Activated CD8-positive, alpha-beta memory T cell treated with anti-CD3 and anti-CD28 coated beads for 48 hours (primary cell): ENCODE data around the gene CYP27C1.
"Not testable (repeated sequence)": the region's sequence is repeated elsewhere in the genome, so short reads cannot be mapped to it uniquely, and the experiment has no call there.

Experiments
- DNase-seq, 3 experiments: peaks; one replicate each; pipeline ENCODE4 v3.0.0-alpha.2; 2020; ENCODE audit warnings: low read depth in 2 of 3, low spot score in 2 of 3

CYP27C1 gene

GRCh38 chr2:127220102-127220767 lies at the start of gene CYP27C1:
Gene CYP27C1 (minus strand): TSS chr2:127220299. CDS start chr2:127220270, 29 bp downstream.
- no peak for DNase-seq

GRCh38 chr2:127261804-127262406 lies 41.8 kb upstream of the CYP27C1 start:
- DNase-seq, result no peak

- DNase-seq, result no peak
These were observed 39.3 kb upstream of the CYP27C1 start for GRCh38 chr2:127259355-127259754.

- DNase-seq, result no peak
These were observed 36.8 kb upstream of the CYP27C1 start for GRCh38 chr2:127256866-127257265.

- DNase-seq, result no peak
These were observed 36.3 kb upstream of the CYP27C1 start for GRCh38 chr2:127256381-127256780.

- DNase-seq, result no peak
These were observed 35.6 kb upstream of the CYP27C1 start for GRCh38 chr2:127255721-127256120.

GRCh38 chr2:127255146-127255545 lies 35.0 kb upstream of the CYP27C1 start:
- DNase-seq, result no peak

GRCh38 chr2:127254386-127254981 lies 34.4 kb upstream of the CYP27C1 start:
- no peak for DNase-seq

GRCh38 chr2:127241184-127241583 lies 21.1 kb upstream of the CYP27C1 start:
- not testable (repeated sequence) for DNase-seq

GRCh38 chr2:127239395-127239794 lies 19.3 kb upstream of the CYP27C1 start:
- no peak for DNase-seq

GRCh38 chr2:127237768-127238167 lies 17.7 kb upstream of the CYP27C1 start:
- not testable (repeated sequence) for DNase-seq

GRCh38 chr2:127235082-127235702 lies 15.1 kb upstream of the CYP27C1 start:
- DNase-seq, result no peak

GRCh38 chr2:127233710-127234109 lies 13.6 kb upstream of the CYP27C1 start:
- DNase-seq, result no peak

- no peak for DNase-seq
These were observed 11.2 kb upstream of the CYP27C1 start for GRCh38 chr2:127231130-127231865.

- no peak for DNase-seq
These were observed 9.5 kb upstream of the CYP27C1 start for GRCh38 chr2:127229555-127229954.

GRCh38 chr2:127228102-127228501 lies 8.0 kb upstream of the CYP27C1 start:
- DNase-seq, result no peak

GRCh38 chr2:127227264-127227660 lies 7.2 kb upstream of the CYP27C1 start:
- not testable (repeated sequence) for DNase-seq

- DNase-seq, result peak in 1 of 3 experiments; percentile 9
These were observed 6.6 kb upstream of the CYP27C1 start for GRCh38 chr2:127226520-127227263.

- no peak for DNase-seq
These were observed 6.0 kb upstream of the CYP27C1 start for GRCh38 chr2:127226132-127226519.

- no peak for DNase-seq
These were observed 5.3 kb upstream of the CYP27C1 start for GRCh38 chr2:127225186-127225960.
